CD4-positive, alpha-beta T cell (primary cell): ENCODE data around the gene R3HDM1. TPM values are rescaled to one million over a fixed set of nuclear protein-coding genes. Genes with fewer than 3 reads are reported as not detected.

Source experiments
- ATAC-seq: fragments of 200-7000 bp; cut with Tn5 transposase; one replicate; pipeline ENCODE4 v1.10.0; 2022; ENCODE audit warnings: mild to moderate bottlenecking; ENCODE audit not compliant: poor library complexity
- CTCF ChIA-PET: fragments of 350-600 bp; sonication (Branson Sonifier 250); formaldehyde crosslinking; loops from one replicate; lab custom pipeline; 2021; ENCODE audit warnings: antibody characterized with exemption, inconsistent platforms; lab: Charles Lee
- POLR2A ChIA-PET: fragments of 350-600 bp; sonication (Branson Sonifier 250); formaldehyde crosslinking; loops from one replicate; lab custom pipeline; 2021; ENCODE audit warnings: antibody characterized with exemption, inconsistent platforms; lab: Charles Lee
- DNase-seq, 14 experiments: peaks; one replicate each; pipeline ENCODE4 v3.0.0-alpha.2; 2013 to 2020; ENCODE audit warnings: mixed read lengths in 2 of 14
- H3K27ac ChIP-seq, 2 donors: one replicate each; pipeline versions ENCODE4 v1.5.1 to v1.7.0; 2013; ENCODE audit warnings: low read length in 2 of 2, low read depth in 1 of 2, mild to moderate bottlenecking in 1 of 2
- H3K27me3 ChIP-seq, 2 experiments: 1 replicate in 1 of 2; 2 replicates in 1 of 2; pipeline versions ENCODE4 v1.6.1 to v1.7.0; 2013; ENCODE audit warnings: low read length in 2 of 2, control low read depth in 1 of 2, mild to moderate bottlenecking in 1 of 2, moderate library complexity in 1 of 2; ENCODE audit not compliant: insufficient read depth in 2 of 2, control insufficient read depth in 1 of 2
- H3K36me3 ChIP-seq: one replicate; pipeline ENCODE4 v1.6.1; 2013; ENCODE audit warnings: low read length, control low read depth; ENCODE audit not compliant: insufficient read depth
- H3K4me1 ChIP-seq: one replicate; pipeline ENCODE4 v1.6.1; 2013; ENCODE audit warnings: low read length, control low read depth; ENCODE audit not compliant: insufficient read depth
- H3K4me3 ChIP-seq: one replicate; pipeline ENCODE4 v1.5.1; 2013; ENCODE audit warnings: mild to moderate bottlenecking, low read length, moderate library complexity
- H3K9me3 ChIP-seq, 2 experiments: 1 replicate in 1 of 2; 2 replicates in 1 of 2; pipeline versions ENCODE4 v1.6.1 to v1.7.0; 2013; ENCODE audit warnings: low read length in 2 of 2, mild to moderate bottlenecking in 2 of 2, control low read depth in 1 of 2, moderate library complexity in 1 of 2; ENCODE audit not compliant: control insufficient read depth in 1 of 2, insufficient read depth in 1 of 2
- H3K27ac Mint-ChIP-seq: one replicate; pipeline ENCODE4 v1.8.0; 2020; ENCODE audit warnings: mixed read lengths
- H3K27me3 Mint-ChIP-seq: one replicate; pipeline ENCODE4 v1.8.0; 2021; ENCODE audit warnings: mixed read lengths
- H3K36me3 Mint-ChIP-seq: one replicate; pipeline ENCODE4 v1.8.0; 2021; ENCODE audit warnings: low read depth, mixed read lengths
- H3K4me1 Mint-ChIP-seq: one replicate; pipeline ENCODE4 v1.8.0; 2021; ENCODE audit warnings: low read depth, mixed read lengths
- H3K4me3 Mint-ChIP-seq: one replicate; pipeline ENCODE4 v1.8.0; 2020; ENCODE audit warnings: mild to moderate bottlenecking, mixed read lengths
- H3K9me3 Mint-ChIP-seq: one replicate; pipeline ENCODE4 v1.8.0; 2020; ENCODE audit warnings: mixed read lengths
- CTCF ChIP-seq: fragments of 200-600 bp; IDR thresholded peaks from one replicate; pipeline ENCODE4 v1.8.0; 2022; ENCODE audit warnings: antibody characterized with exemption, mild to moderate bottlenecking
- intact Hi-C, 2 experiments: fragments of 100-400 bp; cut with DNase I in 1 of 2; cut with micrococcal nuclease in 1 of 2; formaldehyde crosslinking; loops; one replicate each; pipeline versions ENCODE4 v1.15.1 to v1.9.0; 2023 to 2025; cut with DNase I, micrococcal nuclease
- total RNA-seq, 174 experiments: library from RNA in 2 of 174; stranded (reverse) in 2 of 174; gene quantifications; one replicate each; pipeline ENCODE4 v1.2.3 and lab custom pipeline; 2021 to 2026

R3HDM1 gene
- total RNA-seq, 2 experiments from 2014 or later = 39.7 to 41.4 TPM

DNA sequence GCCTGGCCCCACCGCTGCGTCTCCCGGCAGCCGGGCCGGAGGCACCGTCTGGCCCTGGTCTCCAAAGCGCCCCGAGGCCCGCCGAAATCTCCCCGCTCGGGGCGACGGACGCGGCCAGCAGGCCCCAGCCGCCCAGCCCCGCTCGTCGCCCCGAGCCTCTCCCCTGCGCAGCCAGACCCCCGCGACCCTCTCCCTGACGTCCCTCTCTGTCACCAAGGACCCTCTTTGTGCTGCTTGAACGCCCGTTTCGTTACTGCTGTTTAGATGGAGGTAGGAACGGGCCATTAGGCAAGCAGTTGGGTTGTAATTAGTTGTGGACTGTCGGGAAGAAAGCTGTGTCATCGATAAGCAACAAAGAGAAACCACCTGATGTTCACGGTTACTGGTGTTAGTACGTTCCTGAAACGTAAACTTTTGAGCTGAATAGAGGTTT, 211.1 kb downstream of the R3HDM1 start:
- Histone ChIP-seq H3K27me3 (no peaks in the 10 kb centered on the region), H3K4me3 (peak overlapping the region; percentile 94), H3K4me1 (peaks cover 11% of the 10 kb centered on the region), H3K36me3 (peaks cover 9% of the 10 kb centered on the region), H3K27ac (peak overlapping the region; percentile 95 to 98), H3K9me3 (no peaks in the 10 kb centered on the region)
- intact Hi-C loops = loop anchor here (2.0 to 10.0 kb wide), 5 partner anchors 130 to 825 kb away; partner anchors contain the start of genes CCNT2 (in 1 of the 2), MCM6 (in 1 of the 2) and RAB3GAP1 (in 1 of the 2)
- peak overlapping the region; percentile 92 for H3K27ac Mint-ChIP-seq
- no peak for TF ChIP-seq CTCF
- H3K27me3 Mint-ChIP-seq = no peaks in the 10 kb centered on the region
- DNase-seq = peak in 9 of 14 experiments; percentile 12 to 75 (median 34)
- peaks cover 50% of the 10 kb centered on the region for H3K4me1 Mint-ChIP-seq
- H3K36me3 Mint-ChIP-seq = peaks cover 39% of the 10 kb centered on the region
- peak overlapping the region; percentile 95 for H3K4me3 Mint-ChIP-seq
- ChIA-PET POLR2A (interaction anchor here (1.0 to 1.7 kb wide), 7 partner anchors 13 to 824 kb away, joined by 3 to 20 read pairs (median 5); partner anchors contain the start of genes CCNT2, MCM6, R3HDM1 and ZRANB3), CTCF (interaction anchor here (1.1 kb wide), 1 partner anchor 33 kb away, joined by 3 read pairs; no protein-coding TSS in a partner anchor)
- no peaks in the 10 kb centered on the region for H3K9me3 Mint-ChIP-seq
- ATAC-seq = peak; percentile 21

DNA sequence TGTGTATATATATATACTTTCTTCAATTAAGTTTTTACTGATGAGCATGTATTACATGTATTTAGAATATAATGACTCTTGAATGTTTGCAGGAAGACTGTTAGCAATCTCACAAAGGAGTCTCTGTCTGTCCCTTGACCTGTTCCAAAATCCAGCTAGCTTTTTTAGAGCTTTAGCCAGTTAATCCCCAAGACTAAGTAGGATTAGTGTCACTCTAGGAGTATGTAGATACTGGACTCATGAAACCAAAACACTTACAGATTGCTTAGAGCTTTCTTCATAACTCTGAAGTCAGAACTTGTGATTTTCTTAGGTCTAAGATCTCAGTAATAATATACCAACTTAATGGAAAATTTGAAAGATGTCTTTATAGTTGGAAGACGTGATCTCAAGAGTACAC, 212.6 kb downstream of the R3HDM1 start:
- Mint-ChIP-seq H3K4me3 (peak overlapping the region; percentile 80), H3K27me3 (no peaks in the 10 kb centered on the region), H3K36me3 (peaks cover 49% of the 10 kb centered on the region), H3K9me3 (no peaks in the 10 kb centered on the region), H3K4me1 (peaks cover 51% of the 10 kb centered on the region), H3K27ac (peak overlapping the region; percentile 92)
- Histone ChIP-seq H3K36me3 (peaks cover 23% of the 10 kb centered on the region), H3K9me3 (no peaks in the 10 kb centered on the region), H3K27ac (no peak overlapping the region), H3K27me3 (no peaks in the 10 kb centered on the region), H3K4me1 (peaks cover 15% of the 10 kb centered on the region), H3K4me3 (no peak overlapping the region)
- no peak for ATAC-seq
- no peak for DNase-seq
- intact Hi-C loops = loop anchor here (2.0 to 10.0 kb wide), 5 partner anchors 128 to 827 kb away; partner anchors contain the start of genes CCNT2 (in 1 of the 2), MCM6 (in 1 of the 2) and RAB3GAP1 (in 1 of the 2)
- ChIA-PET POLR2A (interaction anchor here (1.7 kb wide), 1 partner anchor 14 kb away, joined by 4 read pairs; no protein-coding TSS in a partner anchor), CTCF (interaction anchor here (0.9 to 1.4 kb wide), 4 partner anchors 9 to 826 kb away, joined by 3 read pairs; no protein-coding TSS in a partner anchor)
- TF ChIP-seq CTCF = no peak

- ATAC-seq = no peak
- Histone ChIP-seq H3K9me3 (no peaks in the 10 kb centered on the region), H3K36me3 (peaks cover 31% of the 10 kb centered on the region), H3K4me3 (no peak overlapping the region), H3K27ac (no peak overlapping the region), H3K27me3 (no peaks in the 10 kb centered on the region), H3K4me1 (peaks cover 15% of the 10 kb centered on the region)
- ChIA-PET POLR2A (no interaction called here), CTCF (interaction anchor here (0.9 to 1.4 kb wide), 4 partner anchors 8 to 827 kb away, joined by 3 to 4 read pairs (median 3); no protein-coding TSS in a partner anchor)
- Mint-ChIP-seq H3K4me1 (peaks cover 61% of the 10 kb centered on the region), H3K27ac (peak overlapping the region; percentile 92), H3K9me3 (no peaks in the 10 kb centered on the region), H3K4me3 (peak overlapping the region; percentile 80), H3K36me3 (peaks cover 58% of the 10 kb centered on the region), H3K27me3 (no peaks in the 10 kb centered on the region)
- intact Hi-C loops = loop anchor here (5.0 to 10.0 kb wide), 4 partner anchors 127 to 828 kb away; partner anchors contain the start of genes CCNT2 (in 1 of the 2) and MCM6 (in 1 of the 2)
- DNase-seq = peak in 4 of 14 experiments; percentile 26 to 49 (median 39)
- TF ChIP-seq CTCF = no peak
These were observed 213.6 kb downstream of the R3HDM1 start for GRCh38 chr2:135744760-135745314.
